ENCODE data around the gene ARSG.

Gene ARSG

DNA sequence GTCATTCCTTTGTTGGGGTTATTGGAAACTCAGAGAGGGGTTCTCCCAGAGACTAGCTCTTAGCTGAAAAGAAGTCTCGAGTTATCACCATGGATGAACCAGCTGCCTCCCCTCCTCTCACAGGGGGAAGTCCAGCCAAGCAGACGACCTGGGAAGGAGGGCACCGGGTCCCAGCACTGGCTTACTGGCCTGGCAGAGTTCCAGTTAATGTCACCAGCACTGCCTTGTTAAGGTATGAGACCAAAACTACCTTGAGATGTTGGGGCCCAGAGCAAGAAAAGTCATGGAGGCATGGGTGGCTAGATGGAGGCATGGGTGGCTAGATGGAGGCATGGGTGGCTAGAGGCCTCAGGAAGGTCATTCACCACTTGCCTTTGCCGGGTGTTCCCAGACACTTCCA, 93.6 kb downstream of the ARSG start:
- Histone ChIP-seq H3K9me3 (ENCODE audit: control insufficient read depth, insufficient read depth, low read length) (no peaks in the 10 kb centered on the region), H3K9me2 (replicated peaks; ENCODE audit: control insufficient read depth, low read length) (no peaks in the 10 kb centered on the region), H3K4me2 (ENCODE audit: low read length) (no peak overlapping the region), H3K79me2 (ENCODE audit: control insufficient read depth, low read length) (no peaks in the 10 kb centered on the region), H4K20me1 (ENCODE audit: control insufficient read depth, insufficient read depth, low read depth, low read length) (no peaks in the 10 kb centered on the region), H3K4me1 (ENCODE audit: control insufficient read depth, low read length) (no peaks in the 10 kb centered on the region), H3F3A (ENCODE audit: control insufficient read depth, insufficient read depth) (no peaks in the 10 kb centered on the region), H3K27me3 (ENCODE audit: control insufficient read depth, low read length) (peaks cover 14% of the 10 kb centered on the region; the same call in 1 of the 2 replicates), H3K27ac (ENCODE audit: low read depth, low read length) (no peak overlapping the region), H3K36me3 (ENCODE audit: control insufficient read depth, low read length) (no peaks in the 10 kb centered on the region), H3K4me3 (ENCODE audit: low read length) (no peak overlapping the region)
- TF ChIP-seq EZH2phosphoT487 (IDR thresholded peaks at IDR 0.05; ENCODE audit: borderline replicate concordance, low read length): no peak
- TF ChIP-seq, protein P1, sequence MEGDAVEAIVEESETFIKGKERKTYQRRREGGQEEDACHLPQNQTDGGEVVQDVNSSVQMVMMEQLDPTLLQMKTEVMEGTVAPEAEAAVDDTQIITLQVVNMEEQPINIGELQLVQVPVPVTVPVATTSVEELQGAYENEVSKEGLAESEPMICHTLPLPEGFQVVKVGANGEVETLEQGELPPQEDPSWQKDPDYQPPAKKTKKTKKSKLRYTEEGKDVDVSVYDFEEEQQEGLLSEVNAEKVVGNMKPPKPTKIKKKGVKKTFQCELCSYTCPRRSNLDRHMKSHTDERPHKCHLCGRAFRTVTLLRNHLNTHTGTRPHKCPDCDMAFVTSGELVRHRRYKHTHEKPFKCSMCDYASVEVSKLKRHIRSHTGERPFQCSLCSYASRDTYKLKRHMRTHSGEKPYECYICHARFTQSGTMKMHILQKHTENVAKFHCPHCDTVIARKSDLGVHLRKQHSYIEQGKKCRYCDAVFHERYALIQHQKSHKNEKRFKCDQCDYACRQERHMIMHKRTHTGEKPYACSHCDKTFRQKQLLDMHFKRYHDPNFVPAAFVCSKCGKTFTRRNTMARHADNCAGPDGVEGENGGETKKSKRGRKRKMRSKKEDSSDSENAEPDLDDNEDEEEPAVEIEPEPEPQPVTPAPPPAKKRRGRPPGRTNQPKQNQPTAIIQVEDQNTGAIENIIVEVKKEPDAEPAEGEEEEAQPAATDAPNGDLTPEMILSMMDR (IDR thresholded peaks at IDR 0.05; ENCODE audit: low read depth, low read length, poor library complexity, severe bottlenecking): no peak

- H3K27ac ChIP-seq (ENCODE audit: low read depth, low read length): no peak overlapping the region
- no peak overlapping the region for H3K4me3 ChIP-seq (ENCODE audit: low read length)
- H3K27me3 ChIP-seq (ENCODE audit: control insufficient read depth, low read length): peaks cover 14% of the 10 kb centered on the region; the same call in 1 of the 2 replicates
Observed at GRCh38 chr17:68385490-68386215, 94.4 kb downstream of the ARSG start.

DNA sequence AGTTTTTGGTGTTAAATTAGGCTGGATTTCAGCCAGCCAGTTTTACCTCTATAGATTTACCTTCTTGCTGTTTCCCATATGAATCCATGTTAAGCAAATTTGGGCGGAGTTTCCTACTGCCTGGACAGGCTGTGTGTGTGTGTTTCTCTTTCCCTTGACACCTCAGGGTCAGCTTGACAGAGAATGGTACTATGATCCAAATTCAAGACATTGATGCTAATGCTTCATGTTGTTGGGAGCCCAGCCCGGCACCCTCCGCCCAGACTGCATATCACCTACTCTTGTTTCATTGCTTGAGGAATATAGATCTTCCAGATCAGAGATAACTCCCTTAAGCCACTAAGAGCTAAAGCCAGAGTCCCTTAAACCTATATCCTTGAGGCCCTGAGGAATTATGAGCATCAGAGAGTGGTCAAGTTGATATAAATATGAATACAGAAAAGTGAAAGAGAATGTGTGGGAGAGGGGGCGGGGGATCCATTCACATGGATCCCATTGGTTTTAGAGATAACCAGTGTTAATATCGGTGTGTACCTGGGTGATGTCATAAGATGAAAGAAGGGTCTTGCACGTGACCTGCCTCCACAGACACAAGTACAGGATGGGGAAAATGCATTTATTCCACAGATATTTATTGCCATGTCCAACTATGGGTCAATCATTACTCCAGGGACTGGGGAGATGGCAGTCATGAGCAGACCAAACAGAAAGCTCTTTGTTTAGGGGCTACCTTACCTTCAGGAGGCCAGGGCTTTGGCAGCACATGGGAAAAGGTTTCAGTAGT, 96.3 kb downstream of the ARSG start:
- Histone ChIP-seq H3K36me3 (ENCODE audit: control insufficient read depth, low read length) (no peaks in the 10 kb centered on the region), H3K9me2 (replicated peaks; ENCODE audit: control insufficient read depth, low read length) (no peaks in the 10 kb centered on the region), H4K20me1 (ENCODE audit: control insufficient read depth, insufficient read depth, low read depth, low read length) (no peaks in the 10 kb centered on the region), H3K27me3 (ENCODE audit: control insufficient read depth, low read length) (peaks cover 14% of the 10 kb centered on the region; the same call in 1 of the 2 replicates), H3K79me2 (ENCODE audit: control insufficient read depth, low read length) (no peaks in the 10 kb centered on the region), H3K4me3 (ENCODE audit: low read length) (no peak overlapping the region), H3K4me2 (ENCODE audit: low read length) (no peak overlapping the region), H3F3A (ENCODE audit: control insufficient read depth, insufficient read depth) (no peaks in the 10 kb centered on the region), H3K9me3 (ENCODE audit: control insufficient read depth, insufficient read depth, low read length) (no peaks in the 10 kb centered on the region), H3K4me1 (ENCODE audit: control insufficient read depth, low read length) (no peaks in the 10 kb centered on the region), H3K27ac (ENCODE audit: low read depth, low read length) (no peak overlapping the region)
- TF ChIP-seq EZH2phosphoT487 (IDR thresholded peaks at IDR 0.05; ENCODE audit: borderline replicate concordance, low read length): no peak
- TF ChIP-seq, protein P1 (IDR thresholded peaks at IDR 0.05; ENCODE audit: low read depth, low read length, poor library complexity, severe bottlenecking): no peak

More at GRCh38 chr17:68385490-68386215, 94.4 kb downstream of the ARSG start:
- no peaks in the 10 kb centered on the region for H3K9me2 ChIP-seq (replicated peaks; ENCODE audit: control insufficient read depth, low read length)
- no peak overlapping the region for H3K4me2 ChIP-seq (ENCODE audit: low read length)
- H3F3A ChIP-seq (ENCODE audit: control insufficient read depth, insufficient read depth): no peaks in the 10 kb centered on the region
- no peaks in the 10 kb centered on the region for H3K36me3 ChIP-seq (ENCODE audit: control insufficient read depth, low read length)
- no peaks in the 10 kb centered on the region for H4K20me1 ChIP-seq (ENCODE audit: control insufficient read depth, insufficient read depth, low read depth, low read length)
- no peaks in the 10 kb centered on the region for H3K9me3 ChIP-seq (ENCODE audit: control insufficient read depth, insufficient read depth, low read length)
- no peak for TF ChIP-seq EZH2phosphoT487 (IDR thresholded peaks at IDR 0.05; ENCODE audit: borderline replicate concordance, low read length)
- TF ChIP-seq, protein P1 (IDR thresholded peaks at IDR 0.05; ENCODE audit: low read depth, low read length, poor library complexity, severe bottlenecking): no peak
- H3K4me1 ChIP-seq (ENCODE audit: control insufficient read depth, low read length): no peaks in the 10 kb centered on the region
- no peaks in the 10 kb centered on the region for H3K79me2 ChIP-seq (ENCODE audit: control insufficient read depth, low read length)
